Transverse colon (tissue), 4 donors: ENCODE results near the gene ZNF415. TPM values are rescaled to one million over a fixed set of nuclear protein-coding genes. Genes with fewer than 3 reads are reported as not detected.

Experiments used
- DNase-seq: peaks from one replicate; pipeline ENCODE4 v3.0.0-alpha.2; 2019
- H3K27ac ChIP-seq, 4 donors: fragments of 200-600 bp; sonication (generic); 2 replicates each; pipeline ENCODE4 v1.5.1; 2016 to 2018; ENCODE audit warnings: inconsistent platforms in 4 of 4
- H3K27me3 ChIP-seq: fragments of 200-600 bp; sonication (generic); 2 replicates; pipeline ENCODE4 v1.5.1; 2017; ENCODE audit warnings: inconsistent platforms
- H3K36me3 ChIP-seq, 4 donors: fragments of 200-600 bp; sonication (generic); 2 replicates each; pipeline ENCODE4 v1.5.1; 2017 to 2019; ENCODE audit warnings: inconsistent platforms in 4 of 4
- H3K4me1 ChIP-seq, 4 donors: fragments of 200-600 bp; sonication (generic); 2 replicates each; pipeline ENCODE4 v1.5.1; 2017 to 2020; ENCODE audit warnings: inconsistent platforms in 4 of 4
- H3K4me3 ChIP-seq, 4 donors: fragments of 200-600 bp; sonication (generic); 1 replicate in 1 of 4; 2 replicates in 3 of 4; pipeline versions ENCODE4 v1.5.1 to v1.6.1; 2017 to 2019; ENCODE audit warnings: inconsistent platforms in 4 of 4
- H3K9me3 ChIP-seq, 2 donors: fragments of 200-600 bp; sonication (generic); 2 replicates each; pipeline ENCODE4 v1.5.1; 2017 to 2019; ENCODE audit warnings: inconsistent platforms in 2 of 2
- EP300 ChIP-seq: sonication (generic); formaldehyde crosslinking; IDR thresholded peaks from one replicate; pipeline ENCODE4 v1.6.1; 2017; ENCODE audit warnings: antibody characterized with exemption, low read depth
- POLR2A ChIP-seq: fragments of 450-650 bp; IDR thresholded peaks from one replicate; pipeline ENCODE4 v1.6.1; 2016; ENCODE audit warnings: antibody characterized with exemption, mild to moderate bottlenecking, moderate library complexity
- POLR2AphosphoS5 ChIP-seq, 3 donors: sonication (generic); formaldehyde crosslinking; IDR thresholded peaks; one replicate each; pipeline ENCODE4 v1.6.1; 2016; ENCODE audit warnings: antibody characterized with exemption in 3 of 3
- WGBS, 2 donors: methylation state at CpG; one replicate each; pipeline ENCODE4 v1.1.5; 2018; ENCODE audit warnings: low coverage in 1 of 2; 5-methylcytosine and 5-hydroxymethylcytosine counted together
- in situ Hi-C, 4 donors: fragments of 200-750 bp; cut with MboI; loops; one replicate each; pipeline versions ENCODE4 v1.15.0 to v1.15.1; 2017; ENCODE audit warnings: low sequenced_read_pairs in 3 of 4, low pct_ligation_motif_present in 1 of 4, low pct_unique_long_range_greater_than_20kb in 1 of 4
- intact Hi-C: fragments of 100-400 bp; cut with DNase I; formaldehyde crosslinking; loops from one replicate; pipeline ENCODE4 v1.15.1; 2023; ENCODE audit warnings: low total_unique reads
- total RNA-seq, 4 donors: library from RNA; depleted of rRNA; stranded (reverse); fragments of >200 nt; gene quantifications; one replicate each; pipeline ENCODE4 v1.1.0, GENCODE V29; 2016
- TF ChIP-seq, protein P1 (sequence below), 5 experiments: fragments of 200-600 bp in 3 of 5; fragments of 450-650 bp in 2 of 5; sonication (generic) in 3 of 5; IDR thresholded peaks; 1 replicate in 2 of 5; 2 replicates in 3 of 5; pipeline ENCODE4 v1.5.1; 2016 to 2017; ENCODE audit warnings: antibody characterized with exemption in 5 of 5, inconsistent platforms in 3 of 5, mild to moderate bottlenecking in 2 of 5, moderate library complexity in 1 of 5

Gene ZNF415
- total RNA-seq, 4 donors from 2014 or later: 5.6 to 11.5 (median 10.8) TPM; not detected in 1

DNA sequence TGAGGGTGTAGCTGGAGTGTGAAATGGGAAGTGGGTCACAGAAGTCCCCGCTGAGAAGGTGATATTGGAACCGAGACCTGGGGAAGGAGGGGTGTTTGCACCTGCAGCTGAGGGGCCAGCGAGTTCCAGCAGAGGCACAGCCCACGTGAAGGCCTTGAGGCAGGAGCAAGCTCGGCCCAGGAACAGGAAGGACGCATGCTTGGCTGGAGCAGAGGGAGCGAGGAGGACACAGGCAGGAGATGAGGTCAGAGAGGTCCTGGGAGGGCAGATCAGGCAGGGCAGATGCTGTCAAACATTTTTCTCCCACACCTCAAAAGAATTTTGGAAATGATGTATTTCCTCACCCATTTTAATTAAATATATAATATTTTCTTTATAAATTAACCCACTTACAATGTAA, 9.3 kb downstream of the ZNF415 start:
- 82 to 92% methylated on average over 6 to 7 of the region's 7 CpGs for WGBS, 2 donors
- intact Hi-C loops: no loop called here

DNA sequence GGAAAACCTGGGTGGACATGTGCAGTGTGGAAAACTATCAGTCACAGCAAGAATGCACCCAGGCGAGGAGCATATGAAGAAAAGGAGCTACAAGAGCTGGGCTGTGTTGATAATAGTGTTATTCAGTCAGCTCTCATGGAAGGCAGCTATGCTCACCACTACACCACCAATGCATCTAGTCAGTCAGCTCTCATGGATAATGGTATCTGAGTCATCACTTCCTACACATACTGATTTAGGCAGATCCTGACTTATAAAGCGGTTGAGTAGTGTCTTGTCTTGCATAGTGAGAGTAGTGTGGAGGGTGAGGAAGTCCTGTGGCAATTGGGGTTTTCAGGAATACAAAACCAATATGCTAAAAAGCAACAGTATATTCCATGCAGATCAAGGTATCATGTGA, 20.4 kb downstream of the ZNF415 start:
- in situ Hi-C loops (no loop called here), intact Hi-C loops (no loop called here)
- H3K4me3 ChIP-seq: no peak overlapping the region
- H3K27ac ChIP-seq: no peak overlapping the region
- WGBS, 2 donors: 70 to 97% methylated on average over 1 to 2 of the region's 2 CpGs
- no peaks in the 10 kb centered on the region for H3K4me1 ChIP-seq
- H3K9me3 ChIP-seq: peaks cover 13 to 18% of the 10 kb centered on the region in 2 donors
- no peak for DNase-seq
- H3K36me3 ChIP-seq: peaks cover 0 to 56% (median 28%) of the 10 kb centered on the region in 4 donors
- TF ChIP-seq EP300: no peak
- no peak for TF ChIP-seq POLR2AphosphoS5 (IDR thresholded peaks at IDR 0.05)
- TF ChIP-seq POLR2A: no peak
- TF ChIP-seq, protein P1, sequence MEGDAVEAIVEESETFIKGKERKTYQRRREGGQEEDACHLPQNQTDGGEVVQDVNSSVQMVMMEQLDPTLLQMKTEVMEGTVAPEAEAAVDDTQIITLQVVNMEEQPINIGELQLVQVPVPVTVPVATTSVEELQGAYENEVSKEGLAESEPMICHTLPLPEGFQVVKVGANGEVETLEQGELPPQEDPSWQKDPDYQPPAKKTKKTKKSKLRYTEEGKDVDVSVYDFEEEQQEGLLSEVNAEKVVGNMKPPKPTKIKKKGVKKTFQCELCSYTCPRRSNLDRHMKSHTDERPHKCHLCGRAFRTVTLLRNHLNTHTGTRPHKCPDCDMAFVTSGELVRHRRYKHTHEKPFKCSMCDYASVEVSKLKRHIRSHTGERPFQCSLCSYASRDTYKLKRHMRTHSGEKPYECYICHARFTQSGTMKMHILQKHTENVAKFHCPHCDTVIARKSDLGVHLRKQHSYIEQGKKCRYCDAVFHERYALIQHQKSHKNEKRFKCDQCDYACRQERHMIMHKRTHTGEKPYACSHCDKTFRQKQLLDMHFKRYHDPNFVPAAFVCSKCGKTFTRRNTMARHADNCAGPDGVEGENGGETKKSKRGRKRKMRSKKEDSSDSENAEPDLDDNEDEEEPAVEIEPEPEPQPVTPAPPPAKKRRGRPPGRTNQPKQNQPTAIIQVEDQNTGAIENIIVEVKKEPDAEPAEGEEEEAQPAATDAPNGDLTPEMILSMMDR (IDR thresholded peaks at IDR 0.05): no peak
- no peaks in the 10 kb centered on the region for H3K27me3 ChIP-seq

More for the DNA sequence above, 9.3 kb downstream of the ZNF415 start:
- Histone ChIP-seq H3K4me3 (no peak overlapping the region), H3K27me3 (no peaks in the 10 kb centered on the region), H3K9me3 (peaks cover 0 to 2% of the 10 kb centered on the region in 2 donors), H3K4me1 (no peaks in the 10 kb centered on the region), H3K36me3 (no peaks in the 10 kb centered on the region), H3K27ac (no peak overlapping the region)
- no peak for DNase-seq
- in situ Hi-C loops: no loop called here
- TF ChIP-seq EP300: no peak
- no peak for TF ChIP-seq POLR2AphosphoS5 (IDR thresholded peaks at IDR 0.05)
- TF ChIP-seq POLR2A: no peak
- TF ChIP-seq, protein P1 (IDR thresholded peaks at IDR 0.05): no peak

DNA sequence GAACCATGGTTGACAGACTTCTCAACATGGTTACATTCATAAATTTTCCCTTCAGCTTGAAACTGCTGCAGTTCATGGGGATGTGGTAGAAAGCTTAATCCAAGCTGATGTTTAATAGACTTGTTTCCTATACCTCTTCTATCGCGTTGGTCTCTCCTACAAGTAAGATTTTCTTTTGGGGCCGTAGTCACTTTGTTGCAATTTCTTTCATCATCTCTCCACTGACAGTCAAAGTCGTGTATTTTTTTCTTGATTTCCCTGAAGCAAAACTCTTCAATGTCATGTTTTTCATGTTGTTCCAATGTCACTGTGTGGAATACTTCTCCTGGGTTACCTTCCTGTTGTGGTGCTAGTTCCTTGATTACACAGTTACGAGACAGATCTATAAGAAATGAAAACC, 23.2 kb downstream of the ZNF415 start:
- Histone ChIP-seq H3K9me3 (peaks cover 6 to 13% of the 10 kb centered on the region in 2 donors), H3K27me3 (no peaks in the 10 kb centered on the region), H3K36me3 (peaks cover 0 to 30% (median 14%) of the 10 kb centered on the region in 4 donors), H3K4me3 (no peak overlapping the region), H3K27ac (no peak overlapping the region), H3K4me1 (no peaks in the 10 kb centered on the region)
- WGBS, 2 donors: 91 to 94% methylated on average over 5 of the region's 5 CpGs
- in situ Hi-C loops: no loop called here
- DNase-seq: no peak
- intact Hi-C loops: no loop called here
- no peak for TF ChIP-seq POLR2AphosphoS5 (IDR thresholded peaks at IDR 0.05)
- TF ChIP-seq EP300: no peak
- TF ChIP-seq, protein P1 (IDR thresholded peaks at IDR 0.05): no peak
- no peak for TF ChIP-seq POLR2A

DNA sequence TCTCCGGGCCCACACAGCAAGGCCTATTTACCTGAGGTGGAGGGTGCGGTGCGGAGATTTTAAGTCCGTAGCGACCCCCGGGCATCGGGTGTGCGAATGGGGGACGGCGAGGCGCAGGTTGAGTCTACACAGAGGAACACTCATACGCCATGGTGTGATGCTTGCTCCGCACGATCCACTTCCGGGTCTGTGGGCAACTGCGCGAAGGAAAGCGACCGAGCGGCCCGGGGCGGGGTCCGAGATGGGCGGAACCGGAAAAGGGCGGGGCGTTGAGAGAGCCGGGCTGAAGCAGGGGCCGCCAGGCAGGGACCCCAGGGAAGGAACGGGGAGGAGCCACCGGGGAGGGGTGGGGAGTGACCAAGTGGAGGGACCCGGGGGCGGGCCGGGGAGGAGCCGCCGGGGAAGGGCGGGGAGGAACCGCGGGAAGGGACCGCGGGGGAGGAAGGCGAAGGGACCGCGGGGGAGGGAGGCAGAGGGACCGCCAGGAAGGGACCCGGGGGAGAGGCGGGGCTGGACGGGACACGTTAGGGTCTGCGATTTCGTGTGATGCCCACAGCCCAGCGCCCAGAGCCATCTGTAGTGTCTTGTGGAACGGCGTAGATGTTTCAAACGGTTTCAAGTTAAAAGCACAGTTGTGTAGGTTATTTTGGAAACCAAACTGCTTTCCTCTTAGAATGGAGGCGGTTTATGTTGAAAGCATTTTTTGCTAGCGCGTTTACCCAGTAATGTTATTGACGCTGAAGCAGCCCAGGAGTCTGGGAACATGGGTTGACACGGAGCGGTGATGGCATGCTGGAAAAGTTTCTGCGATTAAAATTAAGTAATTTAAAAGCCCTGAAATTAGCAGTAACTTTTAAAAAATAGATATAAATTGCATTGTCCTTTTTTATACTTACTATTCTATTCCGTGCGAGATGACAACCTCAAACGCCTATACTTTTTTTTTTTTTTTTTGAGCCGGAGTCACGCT, 29.2 kb downstream of the ZNF415 start, which contains the start of gene ZNF160:
TSS of gene ZNF160 (minus strand) at position 189 of the 970 bp plus-strand sequence. CDS start 17,146 bp downstream, outside the sequence.
- in situ Hi-C loops: no loop called here
- WGBS, 2 donors: 2 to 8% methylated on average over 8 to 60 of the region's 67 CpGs
- H3K4me1 ChIP-seq: peaks cover 9 to 24% (median 14%) of the 10 kb centered on the region in 4 donors
- TF ChIP-seq, protein P1 (IDR thresholded peaks at IDR 0.05): no peak
- peak; percentile 93 for TF ChIP-seq POLR2A
- TF ChIP-seq EP300: no peak
- peak; percentile 95 to 96 (median 95) for TF ChIP-seq POLR2AphosphoS5 (IDR thresholded peaks at IDR 0.05)
- H3K27ac ChIP-seq: peak within 1 kb of the TSS; percentile 84 to 98 (median 96)
- peak within 1 kb of the TSS; percentile 62 to 99 (median 94) for H3K4me3 ChIP-seq
- DNase-seq: peak; percentile 99
- intact Hi-C loops: no loop called here
- no peaks in the 10 kb centered on the region for H3K27me3 ChIP-seq
- H3K9me3 ChIP-seq: peaks cover 0 to 7% of the 10 kb centered on the region in 2 donors
- peaks cover 0 to 8% (median 1%) of the 10 kb centered on the region in 4 donors for H3K36me3 ChIP-seq
